Mesenteric fat pad (tissue), 1 donor: Measurements from ENCODE around the gene CCL24. TPM values are rescaled to one million over a fixed set of nuclear protein-coding genes. Genes with fewer than 3 reads are reported as not detected.
"Not testable (repeated sequence)": the region's sequence is repeated elsewhere in the genome, so short reads cannot be mapped to it uniquely, and the experiment has no call there.

Experiments
- DNase-seq: peaks from one replicate; pipeline ENCODE4 v3.0.0-alpha.2; 2020; ENCODE audit warnings: low spot score
- total RNA-seq: library from RNA; stranded (reverse); fragmentation: NEBNext Ultra II Directional; extraction: Animal tissue kit (Norgen Biotek cat#: 25700); gene quantifications from one replicate; pipeline ENCODE4 v1.2.1, GENCODE V29; 2021
- donor health status: DM: yes; HTN: yes; CAD: no.

CCL24 gene
- total RNA-seq, 1 donor from 2014 or later, result not detected

- DNase-seq, result no peak
These were observed 7.1 kb upstream of the CCL24 start for GRCh38 chr7:75820688-75821087.

- DNase-seq, result no peak
These were observed 6.1 kb upstream of the CCL24 start for GRCh38 chr7:75819711-75820110.

GRCh38 chr7:75818472-75818871 is 4.9 kb upstream of the CCL24 start:
- DNase-seq, result no peak

- no peak for DNase-seq
These were observed 3.5 kb upstream of the CCL24 start for GRCh38 chr7:75817116-75817515.

- DNase-seq, result no peak
These were observed 1.9 kb upstream of the CCL24 start for GRCh38 chr7:75815418-75816064.

- DNase-seq, result no peak
These were observed 871 bp upstream of the CCL24 start for GRCh38 chr7:75814407-75814947.

GRCh38 chr7:75813084-75813483 is 522 bp downstream of the CCL24 start:
- DNase-seq, result no peak

- no peak for DNase-seq
These were observed 1.5 kb downstream of the CCL24 start for GRCh38 chr7:75811894-75812678.

- DNase-seq, result no peak
These were observed 4.2 kb downstream of the CCL24 start for GRCh38 chr7:75809396-75809795.

GRCh38 chr7:75808106-75808505 is 5.5 kb downstream of the CCL24 start:
- DNase-seq, result no peak

GRCh38 chr7:75807452-75807851 is 6.2 kb downstream of the CCL24 start:
- DNase-seq, result no peak

GRCh38 chr7:75806560-75807307 is 6.9 kb downstream of the CCL24 start:
- no peak for DNase-seq

GRCh38 chr7:75804705-75805104 is 8.9 kb downstream of the CCL24 start:
- no peak for DNase-seq

- DNase-seq, result no peak
These were observed 9.6 kb downstream of the CCL24 start for GRCh38 chr7:75804004-75804403.

- no peak for DNase-seq
These were observed 11.1 kb downstream of the CCL24 start for GRCh38 chr7:75802552-75802821.

GRCh38 chr7:75798770-75799169 is 14.8 kb downstream of the CCL24 start:
- DNase-seq, result no peak

GRCh38 chr7:75796420-75796819 is 17.2 kb downstream of the CCL24 start:
- DNase-seq, result no peak

- DNase-seq, result no peak
These were observed 17.7 kb downstream of the CCL24 start for GRCh38 chr7:75795831-75796285.

- DNase-seq, result no peak
These were observed 19.9 kb downstream of the CCL24 start for GRCh38 chr7:75793676-75794075.

- DNase-seq, result not testable (repeated sequence)
These were observed 21.0 kb downstream of the CCL24 start for GRCh38 chr7:75792567-75792966.

GRCh38 chr7:75789361-75789924 is 24.2 kb downstream of the CCL24 start:
- DNase-seq, result no peak
